ENCODE measurements around the gene DDOST. TPM values are rescaled to one million over a fixed set of nuclear protein-coding genes. Genes with fewer than 3 reads are reported as not detected.
"Not testable (repeated sequence)": the region's sequence is repeated elsewhere in the genome, so short reads cannot be mapped to it uniquely, and the experiment has no call there.

Gene DDOST
- total RNA-seq, 4 donors from 2014 or later = 83.4 to 116 (median 110) TPM

GRCh38 chr1:20682571-20683236, 21.5 kb upstream of the DDOST start:
- ATAC-seq = peak; percentile 38
- H3K4me3 ChIP-seq = no peak overlapping the region
- H3K27ac ChIP-seq = no peak overlapping the region
- TF ChIP-seq POLR2A (IDR thresholded peaks at IDR 0.05) (no peak), EP300 (IDR thresholded peaks at IDR 0.05) (no peak), CTCF (IDR thresholded peaks at IDR 0.05) (no peak)
- no peaks in the 10 kb centered on the region for H3K27me3 ChIP-seq
- H3K4me1 ChIP-seq = peaks cover 0 to 5% (median 0%) of the 10 kb centered on the region in 3 donors
- H3K9me3 ChIP-seq = no peaks in the 10 kb centered on the region
- no peaks in the 10 kb centered on the region for H3K36me3 ChIP-seq
- WGBS, 2 donors (ENCODE audit: low coverage in 1 of 2) = 60 to 95% methylated on average over 3 to 7 of the region's 24 CpGs

- H3K36me3 ChIP-seq = no peaks in the 10 kb centered on the region
- ATAC-seq = no peak
- no peak overlapping the region for H3K27ac ChIP-seq
- no peaks in the 10 kb centered on the region for H3K9me3 ChIP-seq
- H3K4me1 ChIP-seq = peaks cover 0 to 5% (median 0%) of the 10 kb centered on the region in 3 donors
- no peak for TF ChIP-seq POLR2AphosphoS5 (IDR thresholded peaks at IDR 0.05)
- H3K4me3 ChIP-seq = no peak overlapping the region
- 77 to 98% methylated on average over 6 to 9 of the region's 9 CpGs for WGBS, 2 donors (ENCODE audit: low coverage in 1 of 2)
- H3K27me3 ChIP-seq = no peaks in the 10 kb centered on the region
These were observed 20.8 kb upstream of the DDOST start for GRCh38 chr1:20681999-20682398.

- H3K9me3 ChIP-seq = no peaks in the 10 kb centered on the region
- H3K36me3 ChIP-seq = no peaks in the 10 kb centered on the region
- no peak for ATAC-seq
- WGBS, 2 donors (ENCODE audit: low coverage in 1 of 2) = 87 to 100% methylated on average over 1 to 5 of the region's 5 CpGs
- TF ChIP-seq POLR2AphosphoS5 (IDR thresholded peaks at IDR 0.05) = no peak
- TF ChIP-seq CTCF (IDR thresholded peaks at IDR 0.05) = no peak
- no peak for TF ChIP-seq POLR2A (IDR thresholded peaks at IDR 0.05)
- no peak for TF ChIP-seq EP300 (IDR thresholded peaks at IDR 0.05)
- H3K27ac ChIP-seq = no peak overlapping the region
- H3K27me3 ChIP-seq = peaks cover 4% of the 10 kb centered on the region
- H3K4me3 ChIP-seq = no peak overlapping the region
- no peaks in the 10 kb centered on the region for H3K4me1 ChIP-seq
These were observed 19.1 kb upstream of the DDOST start for GRCh38 chr1:20680269-20680668.

GRCh38 chr1:20678599-20678998, 17.4 kb upstream of the DDOST start:
- H3K4me1 ChIP-seq = no peaks in the 10 kb centered on the region
- peaks cover 4% of the 10 kb centered on the region for H3K27me3 ChIP-seq
- no peak for ATAC-seq
- no peak overlapping the region for H3K27ac ChIP-seq
- no peaks in the 10 kb centered on the region for H3K9me3 ChIP-seq
- WGBS, 2 donors (ENCODE audit: low coverage in 1 of 2) = 58% methylated on average over 5 of the region's 6 CpGs; no CpG with 5 or more reads in 1 of the 2 donors
- TF ChIP-seq CTCF (IDR thresholded peaks at IDR 0.05) (no peak), POLR2AphosphoS5 (IDR thresholded peaks at IDR 0.05) (no peak), EP300 (IDR thresholded peaks at IDR 0.05) (no peak), POLR2A (IDR thresholded peaks at IDR 0.05) (no peak)
- H3K4me3 ChIP-seq = no peak overlapping the region
- no peaks in the 10 kb centered on the region for H3K36me3 ChIP-seq

- not testable (repeated sequence) for H3K9me3 ChIP-seq, ATAC-seq, H3K4me1 ChIP-seq, H3K4me3 ChIP-seq, H3K27me3 ChIP-seq, H3K27ac ChIP-seq, H3K36me3 ChIP-seq
- 88% methylated on average over 7 to 10 of the region's 11 CpGs for WGBS, 2 donors (ENCODE audit: low coverage in 1 of 2)
These were observed 12.5 kb upstream of the DDOST start for GRCh38 chr1:20673626-20674025.

GRCh38 chr1:20672265-20672632, 11.1 kb upstream of the DDOST start:
- Histone ChIP-seq H3K36me3 (no peaks in the 10 kb centered on the region), H3K27ac (no peak overlapping the region), H3K9me3 (no peaks in the 10 kb centered on the region), H3K27me3 (peaks cover 4% of the 10 kb centered on the region), H3K4me1 (no peaks in the 10 kb centered on the region), H3K4me3 (no peak overlapping the region)
- TF ChIP-seq EP300 (IDR thresholded peaks at IDR 0.05) = no peak
- TF ChIP-seq POLR2A (IDR thresholded peaks at IDR 0.05) = no peak
- TF ChIP-seq CTCF (IDR thresholded peaks at IDR 0.05) = no peak
- no peak for TF ChIP-seq POLR2AphosphoS5 (IDR thresholded peaks at IDR 0.05)
- 63 to 80% methylated on average over 1 to 4 of the region's 4 CpGs for WGBS, 2 donors (ENCODE audit: low coverage in 1 of 2)
- ATAC-seq = no peak

All from gastroesophageal sphincter (tissue), 4 donors.